HEK293 (cell line): Measurements from ENCODE around the gene CNNM1.

Source experiments
- CTCF ChIA-PET: fragments of 350-600 bp; formaldehyde crosslinking; extraction: SDS; loops from one replicate; lab custom pipeline; 2021; ENCODE audit warnings: antibody characterized with exemption; lab: Yijun Ruan, JAX
- POLR2A ChIA-PET: fragments of 300-600 bp; formaldehyde crosslinking; extraction: SDS; loops from one replicate; lab custom pipeline; 2020; ENCODE audit warnings: antibody characterized with exemption, inconsistent platforms; lab: Yijun Ruan, JAX
- H3K27ac ChIP-seq: fragments of 200-500 bp; sonication (Bioruptor generic); 2 replicates; pipeline ENCODE4 v1.5.1; 2014; ENCODE audit warnings: low read depth, low read length, control low read depth, inconsistent platforms; ENCODE audit errors: extremely low read depth
- H3K36me3 ChIP-seq, 2 experiments: fragments of 200-500 bp in 1 of 2; sonication (Bioruptor generic) in 1 of 2; 1 replicate in 1 of 2; 2 replicates in 1 of 2; pipeline ENCODE4 v1.5.1; 2014 to 2017; ENCODE audit warnings: inconsistent platforms in 2 of 2, low read length in 2 of 2; ENCODE audit not compliant: control insufficient read depth in 2 of 2, insufficient read depth in 1 of 2
- H3K4me1 ChIP-seq: fragments of 200-500 bp; sonication (Bioruptor generic); 2 replicates; pipeline ENCODE4 v1.5.1; 2014; ENCODE audit warnings: mild to moderate bottlenecking, low read length, inconsistent platforms; ENCODE audit not compliant: control insufficient read depth, insufficient read depth
- H3K4me3 ChIP-seq: 2 replicates; pipeline ENCODE4 v1.5.1; 2011; ENCODE audit warnings: low read depth, mild to moderate bottlenecking, control low read depth, low read length, moderate library complexity
- H3K9me3 ChIP-seq: fragments of 200-500 bp; sonication (Bioruptor generic); 2 replicates; pipeline ENCODE4 v1.5.1; 2014; ENCODE audit warnings: low read depth, low read length, inconsistent platforms; ENCODE audit not compliant: control insufficient read depth, insufficient read depth
- OSR2 ChIP-seq: fragments of 450-650 bp; formaldehyde crosslinking; IDR thresholded peaks from 2 replicates; pipeline ENCODE4 v1.5.1; 2016; ENCODE audit warnings: missing biosample characterization, missing genetic modification characterization
- SP2 ChIP-seq: fragments of 450-650 bp; formaldehyde crosslinking; IDR thresholded peaks from 2 replicates; pipeline ENCODE4 v1.5.1; 2016; ENCODE audit warnings: missing biosample characterization, missing genetic modification characterization
- ZIC2 ChIP-seq: fragments of 450-650 bp; formaldehyde crosslinking; IDR thresholded peaks from 2 replicates; pipeline ENCODE4 v1.5.1; 2016; ENCODE audit warnings: missing biosample characterization, missing genetic modification characterization
- ZNF366 ChIP-seq: fragments of 450-650 bp; formaldehyde crosslinking; conservative IDR thresholded peaks from 2 replicates; pipeline ENCODE4 v1.5.1; 2016; ENCODE audit warnings: missing biosample characterization, missing genetic modification characterization
- ZNF501 ChIP-seq: fragments of 450-650 bp; formaldehyde crosslinking; IDR thresholded peaks from 2 replicates; pipeline ENCODE4 v1.5.1; 2016; ENCODE audit warnings: missing biosample characterization, missing genetic modification characterization
- ZNF530 ChIP-seq: fragments of 450-650 bp; formaldehyde crosslinking; IDR thresholded peaks from 2 replicates; pipeline ENCODE4 v1.5.1; 2016; ENCODE audit warnings: low read depth, missing biosample characterization, missing genetic modification characterization
- ZNF626 ChIP-seq: fragments of 450-650 bp; sonication (Bioruptor Pico); formaldehyde crosslinking; IDR thresholded peaks from 2 replicates; pipeline ENCODE4 v1.5.1; 2018; ENCODE audit warnings: missing biosample characterization, missing genetic modification characterization, inconsistent platforms
- TF ChIP-seq, protein P1 (sequence below): fragments of 450-650 bp; formaldehyde crosslinking; IDR thresholded peaks from 2 replicates; pipeline ENCODE4 v1.5.1; 2016; ENCODE audit warnings: missing biosample characterization, missing genetic modification characterization
- TF ChIP-seq, protein P2 (sequence below): fragments of 450-650 bp; formaldehyde crosslinking; IDR thresholded peaks from 2 replicates; pipeline ENCODE4 v1.5.1; 2017; ENCODE audit warnings: missing biosample characterization, missing genetic modification characterization
- TF ChIP-seq, protein P3 (sequence below): fragments of 450-650 bp; formaldehyde crosslinking; IDR thresholded peaks from 2 replicates; pipeline ENCODE4 v1.5.1; 2016; ENCODE audit warnings: missing biosample characterization, missing genetic modification characterization
- TF ChIP-seq, protein P4 (sequence below): fragments of 450-650 bp; formaldehyde crosslinking; IDR thresholded peaks from 2 replicates; pipeline ENCODE4 v1.5.1; 2016; ENCODE audit warnings: missing biosample characterization, missing genetic modification characterization
- TF ChIP-seq, protein P5 (sequence below): fragments of 450-650 bp; formaldehyde crosslinking; IDR thresholded peaks from 2 replicates; pipeline ENCODE4 v1.5.1; 2016; ENCODE audit warnings: missing biosample characterization, missing genetic modification characterization

The CNNM1 gene

DNA sequence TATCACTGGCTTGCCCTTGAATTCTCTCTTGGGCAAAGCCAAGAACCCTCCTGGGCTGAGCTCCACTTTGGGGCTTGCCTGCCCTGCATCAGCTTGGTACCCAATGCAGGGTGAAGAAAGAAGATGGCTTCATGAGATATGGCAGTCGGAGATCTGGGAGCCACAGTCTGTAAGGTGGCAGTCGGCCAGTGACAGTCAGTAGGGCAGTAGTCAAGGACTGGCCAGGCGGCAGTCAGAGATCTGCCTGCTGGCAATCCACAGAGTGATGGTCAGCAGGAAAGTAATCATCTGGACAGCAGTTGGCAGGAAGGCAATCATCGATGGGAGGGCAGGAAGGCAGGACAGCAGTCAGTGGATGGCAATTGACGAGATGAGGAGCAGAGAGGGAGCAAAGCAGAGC lies 32.6 kb upstream of the CNNM1 start (continued):
- TF ChIP-seq, protein P1, sequence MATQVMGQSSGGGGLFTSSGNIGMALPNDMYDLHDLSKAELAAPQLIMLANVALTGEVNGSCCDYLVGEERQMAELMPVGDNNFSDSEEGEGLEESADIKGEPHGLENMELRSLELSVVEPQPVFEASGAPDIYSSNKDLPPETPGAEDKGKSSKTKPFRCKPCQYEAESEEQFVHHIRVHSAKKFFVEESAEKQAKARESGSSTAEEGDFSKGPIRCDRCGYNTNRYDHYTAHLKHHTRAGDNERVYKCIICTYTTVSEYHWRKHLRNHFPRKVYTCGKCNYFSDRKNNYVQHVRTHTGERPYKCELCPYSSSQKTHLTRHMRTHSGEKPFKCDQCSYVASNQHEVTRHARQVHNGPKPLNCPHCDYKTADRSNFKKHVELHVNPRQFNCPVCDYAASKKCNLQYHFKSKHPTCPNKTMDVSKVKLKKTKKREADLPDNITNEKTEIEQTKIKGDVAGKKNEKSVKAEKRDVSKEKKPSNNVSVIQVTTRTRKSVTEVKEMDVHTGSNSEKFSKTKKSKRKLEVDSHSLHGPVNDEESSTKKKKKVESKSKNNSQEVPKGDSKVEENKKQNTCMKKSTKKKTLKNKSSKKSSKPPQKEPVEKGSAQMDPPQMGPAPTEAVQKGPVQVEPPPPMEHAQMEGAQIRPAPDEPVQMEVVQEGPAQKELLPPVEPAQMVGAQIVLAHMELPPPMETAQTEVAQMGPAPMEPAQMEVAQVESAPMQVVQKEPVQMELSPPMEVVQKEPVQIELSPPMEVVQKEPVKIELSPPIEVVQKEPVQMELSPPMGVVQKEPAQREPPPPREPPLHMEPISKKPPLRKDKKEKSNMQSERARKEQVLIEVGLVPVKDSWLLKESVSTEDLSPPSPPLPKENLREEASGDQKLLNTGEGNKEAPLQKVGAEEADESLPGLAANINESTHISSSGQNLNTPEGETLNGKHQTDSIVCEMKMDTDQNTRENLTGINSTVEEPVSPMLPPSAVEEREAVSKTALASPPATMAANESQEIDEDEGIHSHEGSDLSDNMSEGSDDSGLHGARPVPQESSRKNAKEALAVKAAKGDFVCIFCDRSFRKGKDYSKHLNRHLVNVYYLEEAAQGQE = no peak
- TF ChIP-seq OSR2 (tag by site-specific recombination) = no peak
- TF ChIP-seq ZNF366 = no peak
- TF ChIP-seq, protein P2, sequence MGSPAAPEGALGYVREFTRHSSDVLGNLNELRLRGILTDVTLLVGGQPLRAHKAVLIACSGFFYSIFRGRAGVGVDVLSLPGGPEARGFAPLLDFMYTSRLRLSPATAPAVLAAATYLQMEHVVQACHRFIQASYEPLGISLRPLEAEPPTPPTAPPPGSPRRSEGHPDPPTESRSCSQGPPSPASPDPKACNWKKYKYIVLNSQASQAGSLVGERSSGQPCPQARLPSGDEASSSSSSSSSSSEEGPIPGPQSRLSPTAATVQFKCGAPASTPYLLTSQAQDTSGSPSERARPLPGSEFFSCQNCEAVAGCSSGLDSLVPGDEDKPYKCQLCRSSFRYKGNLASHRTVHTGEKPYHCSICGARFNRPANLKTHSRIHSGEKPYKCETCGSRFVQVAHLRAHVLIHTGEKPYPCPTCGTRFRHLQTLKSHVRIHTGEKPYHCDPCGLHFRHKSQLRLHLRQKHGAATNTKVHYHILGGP (tag by site-specific recombination) = no peak
- TF ChIP-seq ZNF626 (tag by site-specific recombination) = no peak
- TF ChIP-seq, protein P3, sequence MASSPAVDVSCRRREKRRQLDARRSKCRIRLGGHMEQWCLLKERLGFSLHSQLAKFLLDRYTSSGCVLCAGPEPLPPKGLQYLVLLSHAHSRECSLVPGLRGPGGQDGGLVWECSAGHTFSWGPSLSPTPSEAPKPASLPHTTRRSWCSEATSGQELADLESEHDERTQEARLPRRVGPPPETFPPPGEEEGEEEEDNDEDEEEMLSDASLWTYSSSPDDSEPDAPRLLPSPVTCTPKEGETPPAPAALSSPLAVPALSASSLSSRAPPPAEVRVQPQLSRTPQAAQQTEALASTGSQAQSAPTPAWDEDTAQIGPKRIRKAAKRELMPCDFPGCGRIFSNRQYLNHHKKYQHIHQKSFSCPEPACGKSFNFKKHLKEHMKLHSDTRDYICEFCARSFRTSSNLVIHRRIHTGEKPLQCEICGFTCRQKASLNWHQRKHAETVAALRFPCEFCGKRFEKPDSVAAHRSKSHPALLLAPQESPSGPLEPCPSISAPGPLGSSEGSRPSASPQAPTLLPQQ (tag by site-specific recombination) = no peak
- TF ChIP-seq ZNF530 (tag by site-specific recombination) = no peak
- TF ChIP-seq, protein P4, sequence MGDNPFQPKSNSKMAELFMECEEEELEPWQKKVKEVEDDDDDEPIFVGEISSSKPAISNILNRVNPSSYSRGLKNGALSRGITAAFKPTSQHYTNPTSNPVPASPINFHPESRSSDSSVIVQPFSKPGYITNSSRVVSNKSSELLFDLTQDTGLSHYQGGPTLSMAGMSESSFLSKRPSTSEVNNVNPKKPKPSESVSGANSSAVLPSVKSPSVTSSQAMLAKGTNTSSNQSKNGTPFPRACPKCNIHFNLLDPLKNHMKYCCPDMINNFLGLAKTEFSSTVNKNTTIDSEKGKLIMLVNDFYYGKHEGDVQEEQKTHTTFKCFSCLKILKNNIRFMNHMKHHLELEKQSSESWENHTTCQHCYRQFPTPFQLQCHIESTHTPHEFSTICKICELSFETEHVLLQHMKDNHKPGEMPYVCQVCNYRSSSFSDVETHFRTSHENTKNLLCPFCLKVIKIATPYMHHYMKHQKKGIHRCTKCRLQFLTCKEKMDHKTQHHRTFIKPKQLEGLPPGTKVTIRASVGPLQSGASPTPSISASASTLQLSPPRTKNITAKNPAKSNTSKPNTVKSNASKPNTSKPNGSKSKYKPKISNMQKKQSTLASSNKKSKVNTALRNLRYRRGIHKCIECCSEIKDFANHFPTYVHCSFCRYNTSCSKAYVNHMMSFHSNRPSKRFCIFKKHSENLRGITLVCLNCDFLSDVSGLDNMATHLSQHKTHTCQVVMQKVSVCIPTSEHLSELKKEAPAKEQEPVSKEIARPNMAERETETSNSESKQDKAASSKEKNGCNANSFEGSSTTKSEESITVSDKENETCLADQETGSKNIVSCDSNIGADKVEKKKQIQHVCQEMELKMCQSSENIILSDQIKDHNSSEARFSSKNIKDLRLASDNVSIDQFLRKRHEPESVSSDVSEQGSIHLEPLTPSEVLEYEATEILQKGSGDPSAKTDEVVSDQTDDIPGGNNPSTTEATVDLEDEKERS (tag by site-specific recombination) = no peak
- no peak for TF ChIP-seq ZNF501 (tag by site-specific recombination)

DNA sequence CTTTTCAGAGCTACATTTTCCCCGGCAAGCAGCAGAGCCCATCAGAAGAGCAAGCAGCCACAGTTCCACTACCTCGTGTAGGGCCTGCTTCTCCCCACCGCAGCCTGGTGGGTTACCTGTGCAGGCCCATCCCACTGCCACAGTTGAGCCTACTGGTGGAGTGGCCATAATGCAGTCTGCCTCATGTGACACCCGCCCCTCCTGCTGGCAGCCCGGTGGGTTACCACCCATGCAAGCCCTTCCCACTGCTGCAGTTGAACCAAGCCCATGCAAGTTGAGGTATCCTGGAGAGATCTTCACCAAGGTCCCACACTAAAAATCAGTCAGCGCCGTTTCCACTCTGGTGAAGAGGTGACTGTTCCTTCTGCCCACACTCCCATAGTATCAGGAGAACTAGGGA lies 32.1 kb upstream of the CNNM1 start:
- no peaks in the 10 kb centered on the region for H3K4me1 ChIP-seq
- no peak for TF ChIP-seq SP2 (tag by site-specific recombination)
- TF ChIP-seq ZIC2 (tag by site-specific recombination) = peak; percentile 26; the same call in 1 of the 2 replicates
- TF ChIP-seq, protein P5, sequence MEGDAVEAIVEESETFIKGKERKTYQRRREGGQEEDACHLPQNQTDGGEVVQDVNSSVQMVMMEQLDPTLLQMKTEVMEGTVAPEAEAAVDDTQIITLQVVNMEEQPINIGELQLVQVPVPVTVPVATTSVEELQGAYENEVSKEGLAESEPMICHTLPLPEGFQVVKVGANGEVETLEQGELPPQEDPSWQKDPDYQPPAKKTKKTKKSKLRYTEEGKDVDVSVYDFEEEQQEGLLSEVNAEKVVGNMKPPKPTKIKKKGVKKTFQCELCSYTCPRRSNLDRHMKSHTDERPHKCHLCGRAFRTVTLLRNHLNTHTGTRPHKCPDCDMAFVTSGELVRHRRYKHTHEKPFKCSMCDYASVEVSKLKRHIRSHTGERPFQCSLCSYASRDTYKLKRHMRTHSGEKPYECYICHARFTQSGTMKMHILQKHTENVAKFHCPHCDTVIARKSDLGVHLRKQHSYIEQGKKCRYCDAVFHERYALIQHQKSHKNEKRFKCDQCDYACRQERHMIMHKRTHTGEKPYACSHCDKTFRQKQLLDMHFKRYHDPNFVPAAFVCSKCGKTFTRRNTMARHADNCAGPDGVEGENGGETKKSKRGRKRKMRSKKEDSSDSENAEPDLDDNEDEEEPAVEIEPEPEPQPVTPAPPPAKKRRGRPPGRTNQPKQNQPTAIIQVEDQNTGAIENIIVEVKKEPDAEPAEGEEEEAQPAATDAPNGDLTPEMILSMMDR (tag by site-specific recombination) = peak; percentile 28; the same call in 1 of the 2 replicates
- TF ChIP-seq, all 188 proteins: peak for 2
- ChIA-PET CTCF (interaction anchor here (1.2 kb wide), 1 partner anchor 9 kb away, joined by 3 read pairs; no protein-coding TSS in a partner anchor), POLR2A (no interaction called here)
- H3K9me3 ChIP-seq = no peaks in the 10 kb centered on the region
- no peak overlapping the region for H3K4me3 ChIP-seq
- no peaks in the 10 kb centered on the region for H3K36me3 ChIP-seq
- no peak overlapping the region for H3K27ac ChIP-seq
